ENCODE results near the gene CYTH1. TPM values are rescaled to one million over a fixed set of nuclear protein-coding genes. Genes with fewer than 3 reads are reported as not detected.

The CYTH1 gene
- total RNA-seq, 1 experiment from 2014 or later: 34.3 TPM

DNA sequence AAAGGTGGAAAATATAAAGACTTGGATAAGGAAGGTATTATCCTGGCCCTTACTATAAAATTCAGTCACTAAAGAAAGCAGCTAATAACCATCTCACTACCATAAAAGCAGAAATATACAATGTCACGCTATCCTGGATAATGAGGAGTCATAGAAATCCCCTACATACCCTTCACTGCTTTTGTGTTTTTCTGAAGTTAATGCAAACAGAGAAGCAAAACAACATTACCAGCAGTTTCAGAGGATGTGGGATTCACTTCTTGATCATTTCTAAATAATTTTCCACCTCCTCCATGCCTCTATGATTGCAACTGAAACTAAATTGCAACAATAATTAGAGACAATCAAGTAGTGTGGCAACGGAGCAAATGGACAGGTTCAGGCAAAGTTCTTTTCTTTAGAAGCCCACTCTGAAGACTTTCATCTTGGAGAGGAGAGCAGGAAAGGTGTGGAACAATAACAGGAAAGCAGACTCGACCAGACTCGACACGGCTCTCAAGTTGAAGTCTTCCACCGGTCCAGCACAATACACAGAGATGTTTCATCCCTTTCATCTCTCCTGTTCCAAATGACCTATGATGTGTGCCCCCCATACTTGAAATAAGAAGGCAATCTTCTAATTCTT is 10.2 kb downstream of the CYTH1 start:
- H2AFZ ChIP-seq (ENCODE audit: low read depth, low read length, poor library complexity, severe bottlenecking): no peak overlapping the region
- peaks cover 48% of the 10 kb centered on the region for H3K79me2 ChIP-seq (ENCODE audit: insufficient read depth, low read length)
- no peaks in the 10 kb centered on the region for H3K36me3 ChIP-seq (ENCODE audit: control insufficient read depth in 1 of 2, insufficient read depth in 2 of 2, low read length in 2 of 2)
- intact Hi-C loops (cut with micrococcal nuclease): no loop called here
- no peaks in the 10 kb centered on the region for H3K9me3 ChIP-seq (ENCODE audit: control insufficient read depth in 1 of 2, insufficient read depth in 1 of 2, low read depth in 1 of 2, low read length in 2 of 2)
- ChIA-PET POLR2A (no interaction called here), RAD21 (ENCODE audit: low non-redundant PET in 1 of 2, low total read pairs in 2 of 2, uncharacterized antibody in 2 of 2, unreplicated experiment in 2 of 2) (no interaction called here), CTCF (no interaction called here)
- H3K9ac ChIP-seq (ENCODE audit: low read length): no peak overlapping the region
- DNase-seq (ENCODE audit: low read depth, low spot score) (no peak), ATAC-seq (no peak)
- no peak overlapping the region for H3K4me3 ChIP-seq (replicated peaks in 1 of 2; ENCODE audit: low read depth in 1 of 2, low read length in 2 of 2)
- TF ChIP-seq TCF7L2 (IDR thresholded peaks at IDR 0.05; ENCODE audit: borderline replicate concordance, extremely low read depth, insufficient read depth, insufficient read length): no peak
- TF ChIP-seq, protein P1, sequence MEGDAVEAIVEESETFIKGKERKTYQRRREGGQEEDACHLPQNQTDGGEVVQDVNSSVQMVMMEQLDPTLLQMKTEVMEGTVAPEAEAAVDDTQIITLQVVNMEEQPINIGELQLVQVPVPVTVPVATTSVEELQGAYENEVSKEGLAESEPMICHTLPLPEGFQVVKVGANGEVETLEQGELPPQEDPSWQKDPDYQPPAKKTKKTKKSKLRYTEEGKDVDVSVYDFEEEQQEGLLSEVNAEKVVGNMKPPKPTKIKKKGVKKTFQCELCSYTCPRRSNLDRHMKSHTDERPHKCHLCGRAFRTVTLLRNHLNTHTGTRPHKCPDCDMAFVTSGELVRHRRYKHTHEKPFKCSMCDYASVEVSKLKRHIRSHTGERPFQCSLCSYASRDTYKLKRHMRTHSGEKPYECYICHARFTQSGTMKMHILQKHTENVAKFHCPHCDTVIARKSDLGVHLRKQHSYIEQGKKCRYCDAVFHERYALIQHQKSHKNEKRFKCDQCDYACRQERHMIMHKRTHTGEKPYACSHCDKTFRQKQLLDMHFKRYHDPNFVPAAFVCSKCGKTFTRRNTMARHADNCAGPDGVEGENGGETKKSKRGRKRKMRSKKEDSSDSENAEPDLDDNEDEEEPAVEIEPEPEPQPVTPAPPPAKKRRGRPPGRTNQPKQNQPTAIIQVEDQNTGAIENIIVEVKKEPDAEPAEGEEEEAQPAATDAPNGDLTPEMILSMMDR (IDR thresholded peaks at IDR 0.05 in 2 of 3, conservative IDR thresholded peaks at IDR 0.05 in 1 of 3; ENCODE audit: borderline replicate concordance in 1 of 3, insufficient read depth in 1 of 3, low read depth in 2 of 3, low read length in 2 of 3): no peak
- TF ChIP-seq CBX3 (IDR thresholded peaks at IDR 0.05; ENCODE audit: low read depth): no peak
- TF ChIP-seq JUND (IDR thresholded peaks at IDR 0.05): no peak
- TF ChIP-seq, protein P2, sequence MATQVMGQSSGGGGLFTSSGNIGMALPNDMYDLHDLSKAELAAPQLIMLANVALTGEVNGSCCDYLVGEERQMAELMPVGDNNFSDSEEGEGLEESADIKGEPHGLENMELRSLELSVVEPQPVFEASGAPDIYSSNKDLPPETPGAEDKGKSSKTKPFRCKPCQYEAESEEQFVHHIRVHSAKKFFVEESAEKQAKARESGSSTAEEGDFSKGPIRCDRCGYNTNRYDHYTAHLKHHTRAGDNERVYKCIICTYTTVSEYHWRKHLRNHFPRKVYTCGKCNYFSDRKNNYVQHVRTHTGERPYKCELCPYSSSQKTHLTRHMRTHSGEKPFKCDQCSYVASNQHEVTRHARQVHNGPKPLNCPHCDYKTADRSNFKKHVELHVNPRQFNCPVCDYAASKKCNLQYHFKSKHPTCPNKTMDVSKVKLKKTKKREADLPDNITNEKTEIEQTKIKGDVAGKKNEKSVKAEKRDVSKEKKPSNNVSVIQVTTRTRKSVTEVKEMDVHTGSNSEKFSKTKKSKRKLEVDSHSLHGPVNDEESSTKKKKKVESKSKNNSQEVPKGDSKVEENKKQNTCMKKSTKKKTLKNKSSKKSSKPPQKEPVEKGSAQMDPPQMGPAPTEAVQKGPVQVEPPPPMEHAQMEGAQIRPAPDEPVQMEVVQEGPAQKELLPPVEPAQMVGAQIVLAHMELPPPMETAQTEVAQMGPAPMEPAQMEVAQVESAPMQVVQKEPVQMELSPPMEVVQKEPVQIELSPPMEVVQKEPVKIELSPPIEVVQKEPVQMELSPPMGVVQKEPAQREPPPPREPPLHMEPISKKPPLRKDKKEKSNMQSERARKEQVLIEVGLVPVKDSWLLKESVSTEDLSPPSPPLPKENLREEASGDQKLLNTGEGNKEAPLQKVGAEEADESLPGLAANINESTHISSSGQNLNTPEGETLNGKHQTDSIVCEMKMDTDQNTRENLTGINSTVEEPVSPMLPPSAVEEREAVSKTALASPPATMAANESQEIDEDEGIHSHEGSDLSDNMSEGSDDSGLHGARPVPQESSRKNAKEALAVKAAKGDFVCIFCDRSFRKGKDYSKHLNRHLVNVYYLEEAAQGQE (IDR thresholded peaks at IDR 0.05; ENCODE audit: low read depth): no peak
- TF ChIP-seq, protein P3, sequence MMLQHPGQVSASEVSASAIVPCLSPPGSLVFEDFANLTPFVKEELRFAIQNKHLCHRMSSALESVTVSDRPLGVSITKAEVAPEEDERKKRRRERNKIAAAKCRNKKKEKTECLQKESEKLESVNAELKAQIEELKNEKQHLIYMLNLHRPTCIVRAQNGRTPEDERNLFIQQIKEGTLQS (IDR thresholded peaks at IDR 0.05): no peak
- TF ChIP-seq, protein P4, sequence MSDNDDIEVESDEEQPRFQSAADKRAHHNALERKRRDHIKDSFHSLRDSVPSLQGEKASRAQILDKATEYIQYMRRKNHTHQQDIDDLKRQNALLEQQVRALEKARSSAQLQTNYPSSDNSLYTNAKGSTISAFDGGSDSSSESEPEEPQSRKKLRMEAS (IDR thresholded peaks at IDR 0.05): no peak
- no peak for TF ChIP-seq YY1 (IDR thresholded peaks at IDR 0.05; ENCODE audit: extremely low read depth, insufficient replicate concordance, low read depth, low read length)
- TF ChIP-seq ZNF274 (IDR thresholded peaks at IDR 0.05; ENCODE audit: low read depth, low read length): no peak
- no peaks in the 10 kb centered on the region; the same call in 1 of the 2 replicates for H4K20me1 ChIP-seq (ENCODE audit: insufficient read depth)
- H3K4me2 ChIP-seq (ENCODE audit: low read length): no peak overlapping the region
- H3K27me3 ChIP-seq (ENCODE audit: insufficient read depth, low read length): no peaks in the 10 kb centered on the region
- H3K4me1 ChIP-seq (ENCODE audit: control insufficient read depth in 1 of 2, insufficient read depth in 2 of 2, low read length in 2 of 2): peaks cover 15 to 31% of the 10 kb centered on the region in 2 experiments
- no TSS peak for BruUV-seq (replicated peaks)
- no peak overlapping the region for H3K27ac ChIP-seq (ENCODE audit: low read depth, low read length)
- no peaks in the 10 kb centered on the region for H3K9me2 ChIP-seq (ENCODE audit: insufficient read depth)

All from HCT116 (cell line).